OCI-LY3 (cell line): ENCODE measurements around the gene NMT1.

ENCODE experiments used
- H2AFZ ChIP-seq: fragments of 200-600, 300-600 bp; shearing (Covaris generic); 2 replicates; pipeline ENCODE4 v1.6.0; 2014; ENCODE audit warnings: antibody characterized with exemption, low read depth, low read length
- H3K27ac ChIP-seq: fragments of 200-600, 300-600 bp; sonication (generic); 2 replicates; pipeline ENCODE4 v1.5.1; 2014; ENCODE audit warnings: mild to moderate bottlenecking, low read length, moderate library complexity, mixed read lengths
- H3K27me3 ChIP-seq: fragments of 200-600, 300-600 bp; sonication (generic); 2 replicates; pipeline ENCODE4 v1.6.1; 2014; ENCODE audit warnings: low read depth, low read length, mixed read lengths
- H3K36me3 ChIP-seq: fragments of 200-600, 300-600 bp; sonication (generic); replicated peaks from 2 replicates; pipeline ENCODE3; 2014; ENCODE audit warnings: low read depth, low read length, mixed read lengths
- H3K4me1 ChIP-seq: fragments of 300-600, 200-600 bp; sonication (generic); 2 replicates; pipeline ENCODE4 v1.6.1; 2014; ENCODE audit warnings: low read length, mixed read lengths
- H3K4me2 ChIP-seq: fragments of 200-600, 300-600 bp; sonication (generic); 2 replicates; pipeline ENCODE4 v1.6.1; 2014; ENCODE audit warnings: low read length, mixed read lengths
- H3K4me3 ChIP-seq: fragments of 300-600, 200-600 bp; sonication (generic); 2 replicates; pipeline ENCODE4 v1.5.1; 2014; ENCODE audit warnings: antibody characterized with exemption, mild to moderate bottlenecking, low read length, moderate library complexity
- H3K79me2 ChIP-seq: fragments of 300-600, 200-600 bp; shearing (Covaris generic); 2 replicates; pipeline ENCODE4 v1.6.1; 2014; ENCODE audit warnings: mild to moderate bottlenecking, low read length, mixed read lengths
- H3K9ac ChIP-seq: fragments of 300-600, 200-600 bp; shearing (Covaris generic); 2 replicates; pipeline ENCODE4 v1.6.0; 2014; ENCODE audit warnings: mild to moderate bottlenecking, low read length, moderate library complexity
- H3K9me3 ChIP-seq: fragments of 200-600, 300-600 bp; shearing (Covaris generic); 2 replicates; pipeline ENCODE4 v1.6.1; 2014; ENCODE audit warnings: low read length, mixed read lengths; ENCODE audit not compliant: insufficient read depth
- H4K20me1 ChIP-seq: fragments of 200-600, 300-600 bp; sonication (generic); 2 replicates; pipeline ENCODE4 v1.6.1; 2016; ENCODE audit warnings: low read length, mixed read lengths; ENCODE audit not compliant: insufficient read depth
- CTCF ChIP-seq: fragments of 200-600, 300-600 bp; sonication (generic); IDR thresholded peaks from 2 replicates; pipeline ENCODE4 v1.5.1; 2014; ENCODE audit warnings: antibody characterized with exemption, low read length, low read depth
- EZH2phosphoT487 ChIP-seq: fragments of 200-600 bp; shearing (Covaris generic); IDR thresholded peaks from 2 replicates; pipeline ENCODE4 v1.6.1; 2018; ENCODE audit warnings: antibody characterized with exemption, mixed run types, low read depth

Gene NMT1

GRCh38 chr17:45155029-45155428, 93.9 kb downstream of the NMT1 start:
- peaks cover 19% of the 10 kb centered on the region for H3K4me1 ChIP-seq
- TF ChIP-seq EZH2phosphoT487 (no peak), CTCF (no peak)
- no peak overlapping the region for H3K9ac ChIP-seq
- H3K4me3 ChIP-seq, result no peak overlapping the region
- H4K20me1 ChIP-seq, result peaks cover 18% of the 10 kb centered on the region
- H3K79me2 ChIP-seq, result peaks cover 23% of the 10 kb centered on the region
- no peak overlapping the region for H3K4me2 ChIP-seq
- H3K27ac ChIP-seq, result no peak overlapping the region
- no peaks in the 10 kb centered on the region for H3K9me3 ChIP-seq
- no peak overlapping the region for H2AFZ ChIP-seq
- no peaks in the 10 kb centered on the region for H3K27me3 ChIP-seq
- H3K36me3 ChIP-seq, result peaks cover 16% of the 10 kb centered on the region

- TF ChIP-seq EZH2phosphoT487 (no peak), CTCF (no peak)
- Histone ChIP-seq H3K9me3 (no peaks in the 10 kb centered on the region), H3K36me3 (peaks cover 18% of the 10 kb centered on the region), H3K4me1 (peaks cover 21% of the 10 kb centered on the region), H3K79me2 (peaks cover 25% of the 10 kb centered on the region), H3K4me2 (no peak overlapping the region), H3K27me3 (no peaks in the 10 kb centered on the region), H3K9ac (no peak overlapping the region), H3K27ac (no peak overlapping the region), H2AFZ (no peak overlapping the region), H4K20me1 (peaks cover 18% of the 10 kb centered on the region), H3K4me3 (no peak overlapping the region)
Observed at GRCh38 chr17:45155483-45155882, 94.4 kb downstream of the NMT1 start.

GRCh38 chr17:45156242-45156641, 95.1 kb downstream of the NMT1 start:
- Histone ChIP-seq H3K9ac (no peak overlapping the region), H3K27me3 (no peaks in the 10 kb centered on the region), H2AFZ (no peak overlapping the region), H3K27ac (no peak overlapping the region), H3K36me3 (peaks cover 18% of the 10 kb centered on the region), H3K79me2 (peaks cover 28% of the 10 kb centered on the region), H3K9me3 (no peaks in the 10 kb centered on the region), H3K4me3 (no peak overlapping the region), H3K4me1 (peaks cover 13% of the 10 kb centered on the region), H4K20me1 (peaks cover 11% of the 10 kb centered on the region), H3K4me2 (no peak overlapping the region)
- TF ChIP-seq CTCF, result no peak
- no peak for TF ChIP-seq EZH2phosphoT487
